GM19438 (cell line): ENCODE measurements around the gene INPP5J.
"Not testable (repeated sequence)": the region's sequence is repeated elsewhere in the genome, so short reads cannot be mapped to it uniquely, and the experiment has no call there.

Experiments
- ATAC-seq: cut with Tn5 transposase; IDR thresholded peaks from one replicate; pipeline ENCODE4 v1.9.1; 2021; ENCODE audit warnings: low read depth; ENCODE audit not compliant: unreplicated experiment

INPP5J gene

GRCh38 chr22:31142285-31142684, 19.5 kb downstream of the INPP5J start:
- ATAC-seq, result no peak

GRCh38 chr22:31143038-31143437, 20.3 kb downstream of the INPP5J start:
- ATAC-seq, result no peak

- no peak for ATAC-seq
These were observed 20.8 kb downstream of the INPP5J start for GRCh38 chr22:31143537-31143936.

- ATAC-seq, result no peak
These were observed 21.5 kb downstream of the INPP5J start for GRCh38 chr22:31144223-31144622.

GRCh38 chr22:31148488-31148887, 25.7 kb downstream of the INPP5J start:
- no peak for ATAC-seq

- ATAC-seq, result no peak
These were observed 26.3 kb downstream of the INPP5J start for GRCh38 chr22:31148953-31149627.

- ATAC-seq, result no peak
These were observed 27.8 kb downstream of the INPP5J start for GRCh38 chr22:31150615-31151014.

- ATAC-seq, result no peak
These were observed 29.1 kb downstream of the INPP5J start for GRCh38 chr22:31151872-31152271.

GRCh38 chr22:31153357-31153756, 30.6 kb downstream of the INPP5J start:
- ATAC-seq, result no peak

GRCh38 chr22:31154975-31155374, 32.2 kb downstream of the INPP5J start:
- no peak for ATAC-seq

- ATAC-seq, result no peak
These were observed 32.7 kb downstream of the INPP5J start for GRCh38 chr22:31155422-31155821.

- no peak for ATAC-seq
These were observed 37.7 kb downstream of the INPP5J start for GRCh38 chr22:31160328-31160978.

- ATAC-seq, result no peak
These were observed 38.6 kb downstream of the INPP5J start for GRCh38 chr22:31161386-31161785.

GRCh38 chr22:31162015-31162765, 39.4 kb downstream of the INPP5J start:
- ATAC-seq, result no peak

- ATAC-seq, result no peak
These were observed 48.2 kb downstream of the INPP5J start for GRCh38 chr22:31170971-31171370.

- ATAC-seq, result not testable (repeated sequence)
These were observed 49.0 kb downstream of the INPP5J start for GRCh38 chr22:31171734-31172133.

GRCh38 chr22:31173386-31174145, 50.8 kb downstream of the INPP5J start:
- no peak for ATAC-seq

- no peak for ATAC-seq
These were observed 54.2 kb downstream of the INPP5J start for GRCh38 chr22:31176923-31177322.

- no peak for ATAC-seq
These were observed 54.8 kb downstream of the INPP5J start for GRCh38 chr22:31177420-31178162.

- ATAC-seq, result no peak
These were observed 56.1 kb downstream of the INPP5J start for GRCh38 chr22:31178859-31179258.
